ENCODE data around the gene IDH1.

GRCh38 chr2:208252716-208253492 is 2.0 kb downstream of the IDH1 start:
- TF ChIP-seq POLR2A (IDR thresholded peaks at IDR 0.05; ENCODE audit: insufficient read depth in 1 of 2, low read depth in 2 of 2, low read length in 2 of 2) (no peak), ZSCAN22 (CRISPR knock-in tag; IDR thresholded peaks at IDR 0.05) (no peak)
